Embryonic facial prominence (tissue), 1 donor: ENCODE results near the gene RFX7.

Experiments
- DNase-seq: peaks from one replicate; pipeline ENCODE4 v3.0.0-alpha.2; 2016; ENCODE audit errors: extremely low spot score

The RFX7 gene

DNA sequence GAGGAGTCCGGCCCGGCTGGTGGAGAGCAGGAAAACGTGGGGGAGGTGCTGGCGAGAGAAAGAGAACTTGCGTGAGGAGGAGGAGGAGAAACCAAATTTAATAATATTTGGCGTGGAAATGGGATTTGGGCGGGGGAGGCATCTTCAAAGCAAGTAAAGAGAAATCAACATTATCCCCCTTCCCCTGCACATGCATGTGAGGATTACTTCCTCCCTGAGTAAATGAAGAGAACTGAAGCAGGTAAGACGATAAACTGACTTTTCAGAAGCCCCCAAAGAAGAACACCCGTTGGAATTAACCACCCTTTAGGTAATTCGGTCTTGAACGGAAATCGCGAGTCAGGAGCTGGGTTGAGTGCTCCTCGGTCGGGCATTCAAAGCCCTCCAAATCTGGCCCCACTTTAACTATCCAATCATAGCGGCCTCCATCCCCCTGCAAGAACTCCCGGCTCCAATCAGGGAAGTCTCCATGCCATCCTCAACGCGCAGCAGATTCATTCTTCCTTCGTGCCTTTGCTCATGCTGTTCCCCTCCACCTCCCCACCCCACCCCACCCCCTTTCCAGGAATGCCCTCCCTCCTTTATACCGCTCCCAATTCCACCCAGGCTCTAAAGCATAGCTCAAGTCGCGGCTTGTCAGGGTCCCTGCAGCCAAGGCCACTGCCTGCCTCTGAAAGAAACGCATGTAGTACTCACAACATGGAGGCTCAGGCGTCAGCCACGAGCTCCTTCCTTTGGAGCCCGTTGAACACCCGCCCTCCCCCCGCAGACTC lies 545 bp upstream of the RFX7 start:
- DNase-seq: peak; percentile 61

DNA sequence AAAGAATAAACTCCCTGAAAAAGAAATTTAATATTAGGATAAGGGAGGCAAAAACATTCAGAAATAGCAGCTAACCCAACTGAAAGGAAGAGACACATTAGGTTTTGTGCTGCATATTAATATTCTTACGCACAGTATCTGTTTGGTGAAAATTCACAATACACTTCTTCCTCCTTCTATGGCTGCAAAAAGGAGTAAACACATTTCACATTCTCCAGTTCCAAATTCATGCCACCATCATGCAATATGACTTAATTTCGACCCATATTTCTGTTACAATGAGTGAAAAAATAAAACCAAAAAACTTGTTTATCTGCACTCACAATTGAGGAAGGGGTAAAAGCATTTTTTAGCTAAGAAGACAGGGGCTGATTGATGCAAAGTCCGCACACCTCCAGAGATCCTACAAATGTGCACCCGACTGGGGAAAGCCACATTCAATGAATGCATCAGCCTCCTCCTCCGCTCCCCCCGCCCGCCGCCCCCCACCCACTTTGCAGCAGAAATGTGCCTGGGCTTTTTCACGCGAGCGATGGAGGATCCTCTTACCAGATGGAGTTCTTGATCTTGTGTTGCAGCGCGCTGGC lies 1.0 kb downstream of the RFX7 start:
- no peak for DNase-seq

DNA sequence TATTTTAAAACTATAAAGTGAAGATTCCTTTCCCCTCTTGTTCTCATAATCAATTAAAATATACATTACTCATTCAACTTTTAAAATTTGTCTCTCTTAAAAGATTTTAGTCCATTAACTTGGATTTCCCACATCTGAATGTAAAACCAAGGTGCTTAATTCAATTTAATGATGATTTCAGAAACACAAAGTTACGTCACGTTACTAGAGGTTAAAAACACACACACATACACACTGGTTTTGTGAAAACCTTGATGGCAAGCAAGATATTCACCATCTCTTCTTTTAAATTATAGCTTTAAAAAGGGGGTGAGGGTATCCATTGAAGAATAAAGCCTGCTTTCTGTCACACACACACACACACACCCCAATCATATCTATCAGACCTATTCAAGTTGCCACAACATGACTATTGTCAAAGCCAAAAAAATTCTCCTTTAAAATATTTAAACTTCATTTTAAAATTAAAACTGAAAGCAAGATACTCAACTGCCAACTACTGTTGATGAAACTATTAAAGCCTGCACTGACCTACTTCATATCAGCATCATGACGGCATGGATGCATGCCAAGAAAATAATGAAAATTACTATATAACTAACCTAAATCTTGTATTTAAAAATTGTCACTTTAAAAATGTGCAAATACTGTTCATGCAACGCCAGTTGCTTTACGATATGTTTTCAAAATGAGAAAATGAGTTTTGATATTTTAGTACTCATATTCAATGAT lies 2.1 kb downstream of the RFX7 start:
- no peak for DNase-seq

DNA sequence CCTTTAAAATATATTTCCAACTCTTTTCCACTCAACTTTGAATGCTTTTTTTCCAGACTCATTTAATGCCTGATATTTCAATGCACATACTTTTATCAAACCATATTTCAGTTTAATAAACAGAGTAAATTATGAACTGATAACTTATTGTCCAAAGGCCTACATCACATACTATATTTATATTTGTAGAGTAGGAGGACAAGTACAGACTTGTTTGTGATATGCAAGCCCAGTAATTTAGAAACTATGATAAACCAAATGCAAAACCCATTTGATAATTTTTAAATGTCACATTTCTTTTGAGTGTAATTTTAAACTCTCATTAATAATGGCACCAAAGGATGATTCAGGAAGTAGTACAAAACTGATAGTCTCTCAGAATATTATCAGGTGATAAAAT lies 3.3 kb downstream of the RFX7 start:
- DNase-seq: no peak

DNA sequence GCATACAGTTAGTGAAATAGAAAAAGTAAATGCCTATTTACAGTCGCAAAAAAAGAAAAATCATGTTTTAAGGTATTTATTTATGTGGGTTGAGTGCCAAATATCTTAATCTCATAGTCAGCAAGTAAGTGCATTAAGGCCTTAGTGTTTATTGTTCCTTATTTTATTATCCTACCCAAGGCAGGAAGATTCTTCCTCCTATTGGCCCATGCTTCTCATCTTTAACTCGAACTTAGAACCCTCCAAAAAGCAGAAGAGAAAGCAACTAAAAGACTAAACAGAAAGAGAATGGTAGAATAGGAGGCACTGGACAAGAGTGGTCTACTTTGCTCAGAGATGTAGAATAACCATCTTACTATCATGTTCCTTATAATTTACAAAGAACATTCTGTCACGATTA lies 7.5 kb downstream of the RFX7 start:
- no peak for DNase-seq

DNA sequence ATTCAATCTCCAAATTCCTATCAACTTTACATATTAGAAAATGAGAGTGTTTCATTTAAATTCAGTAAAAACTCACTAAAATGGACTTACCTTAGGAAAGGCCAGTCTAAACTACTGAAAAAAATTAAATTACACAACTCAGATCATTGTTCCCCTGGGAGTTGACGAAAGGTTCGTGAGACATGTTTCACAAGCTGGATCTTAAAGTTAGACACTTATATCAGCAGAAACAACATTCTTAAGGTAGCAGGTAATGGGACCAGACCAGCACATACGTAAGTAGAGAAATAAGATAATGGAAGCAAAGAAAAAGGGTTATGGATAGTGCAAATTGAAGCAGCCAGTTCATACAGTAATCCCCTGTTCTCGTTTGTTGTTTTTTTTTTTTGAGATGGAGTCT lies 8.9 kb downstream of the RFX7 start:
- DNase-seq: no peak

DNA sequence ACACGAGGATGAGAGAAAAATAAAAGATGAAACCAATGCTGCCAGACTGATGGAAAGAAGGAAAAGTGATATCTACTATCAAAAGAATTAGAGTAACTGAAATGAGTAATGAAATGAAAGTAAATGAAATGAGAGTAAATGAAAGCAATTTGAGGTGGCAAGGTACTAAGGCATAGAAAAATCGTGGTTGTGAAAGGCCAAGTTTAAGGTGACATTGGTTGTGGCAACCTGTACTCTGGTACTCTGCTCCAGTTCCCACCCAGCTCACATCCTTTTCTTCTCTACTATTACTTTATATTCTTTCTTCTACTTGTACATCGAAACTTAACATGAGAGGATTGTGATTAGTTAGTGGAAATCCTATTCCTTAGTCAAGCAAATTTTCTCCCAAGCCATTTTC lies 10.1 kb downstream of the RFX7 start:
- DNase-seq: no peak

DNA sequence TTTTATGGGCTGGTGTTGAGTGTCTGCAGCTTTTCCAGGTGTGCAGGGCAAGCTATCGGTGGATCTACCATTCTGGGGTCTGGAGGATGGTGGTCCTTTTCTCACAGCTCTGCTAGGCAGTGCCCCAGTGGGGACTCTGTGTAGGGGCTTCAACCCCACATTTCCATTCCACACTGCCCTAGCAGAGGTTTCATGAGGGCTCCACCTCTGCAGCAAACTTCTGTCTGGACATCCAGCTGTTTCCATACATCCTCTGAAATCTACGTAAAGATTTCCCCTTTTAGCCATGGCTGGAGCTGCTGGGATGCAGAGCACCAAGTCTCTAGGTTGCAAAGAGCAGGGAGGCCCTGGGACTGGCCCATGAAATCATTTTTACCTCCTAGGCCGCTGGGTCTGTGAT lies 11.6 kb downstream of the RFX7 start:
- DNase-seq: no peak

DNA sequence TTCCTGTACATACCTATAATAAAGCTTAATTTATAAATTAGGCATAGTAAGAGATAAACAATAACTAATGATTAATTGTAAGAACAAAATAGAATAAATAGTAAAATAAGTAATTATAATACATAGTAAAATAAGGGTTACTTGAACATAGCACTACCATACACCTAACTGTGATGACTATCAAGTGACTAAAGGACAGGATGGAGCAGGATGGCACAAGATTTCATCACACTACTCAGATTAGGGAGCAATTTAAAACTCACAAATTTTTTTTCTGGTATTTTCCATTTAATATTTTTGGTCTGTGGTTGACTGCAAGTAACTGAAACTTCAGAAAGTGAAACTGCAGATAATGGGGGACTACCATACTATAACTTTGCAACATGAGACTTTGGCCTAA lies 14.8 kb downstream of the RFX7 start:
- DNase-seq: no peak

DNA sequence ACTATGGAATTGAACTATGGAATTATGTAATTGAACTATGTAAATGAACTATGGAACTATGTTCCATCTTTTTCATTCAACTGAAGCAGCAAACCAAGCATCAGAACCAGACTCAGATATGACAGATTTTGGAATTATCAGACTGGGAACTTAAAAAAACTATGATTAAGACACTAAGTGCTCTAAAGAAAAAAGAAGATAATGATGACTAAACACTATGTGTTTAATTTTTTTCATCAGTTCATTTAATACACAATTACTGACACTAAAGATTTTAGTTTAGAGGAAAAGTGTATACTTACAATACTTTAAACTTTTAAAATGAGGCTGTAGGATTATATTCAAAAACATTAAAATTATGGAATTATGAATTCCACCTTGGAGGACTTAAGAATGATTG lies 15.3 kb downstream of the RFX7 start:
- DNase-seq: no peak

DNA sequence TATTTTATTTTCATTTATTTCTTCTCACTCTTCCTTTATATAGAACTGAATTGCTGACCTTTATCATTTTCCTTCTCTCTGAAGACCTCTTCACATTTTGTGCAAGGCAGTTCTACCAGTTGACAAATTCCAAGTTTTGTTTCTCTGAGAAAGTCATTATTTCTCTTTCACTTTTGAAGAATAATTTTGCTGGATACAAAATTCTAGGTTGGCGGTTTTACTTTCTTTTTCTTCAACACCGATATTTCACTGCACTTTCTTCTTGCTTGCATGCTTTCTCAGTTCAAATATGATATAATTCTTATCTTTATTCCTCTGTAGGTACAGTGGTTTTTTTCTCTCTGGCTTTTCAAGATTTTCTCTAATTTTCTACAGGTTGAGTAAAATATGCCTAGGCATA lies 15.9 kb downstream of the RFX7 start:
- DNase-seq: no peak

DNA sequence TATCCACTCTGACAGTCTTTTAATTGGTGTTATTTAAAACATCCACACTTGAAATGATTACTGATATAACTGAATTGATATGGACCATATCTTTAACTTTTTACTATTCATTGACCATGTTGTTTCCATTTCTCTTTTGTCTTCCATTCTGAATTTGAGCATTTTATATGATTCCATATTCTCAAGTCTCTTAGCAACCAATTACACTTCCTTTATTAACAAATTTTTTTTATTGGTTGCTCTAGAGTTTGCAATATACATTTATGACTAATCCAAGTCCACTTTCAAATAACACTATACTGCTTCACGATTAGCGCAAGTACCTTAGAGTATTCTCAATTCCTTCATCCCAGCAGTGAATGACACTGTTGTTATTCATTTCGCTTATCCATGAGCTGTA lies 16.4 kb downstream of the RFX7 start:
- DNase-seq: no peak

DNA sequence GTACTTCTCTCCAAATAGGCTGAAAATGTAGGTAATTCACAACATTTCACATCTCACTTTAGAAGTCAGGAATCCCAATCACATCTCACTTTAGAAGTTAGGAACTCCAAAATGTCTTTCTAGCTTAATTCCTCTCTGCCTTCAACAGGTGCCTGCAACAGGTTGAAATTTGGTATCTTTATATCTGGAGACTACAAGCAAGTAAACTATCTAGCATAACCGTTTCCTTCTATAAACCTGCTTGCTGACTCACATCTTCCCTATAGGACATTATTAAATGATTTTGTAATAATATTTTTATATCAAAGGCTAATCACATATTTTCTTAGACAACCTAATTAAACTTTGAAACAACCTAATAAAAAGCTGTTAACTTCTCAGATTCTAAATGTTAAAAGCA lies 18.2 kb downstream of the RFX7 start:
- no peak for DNase-seq

DNA sequence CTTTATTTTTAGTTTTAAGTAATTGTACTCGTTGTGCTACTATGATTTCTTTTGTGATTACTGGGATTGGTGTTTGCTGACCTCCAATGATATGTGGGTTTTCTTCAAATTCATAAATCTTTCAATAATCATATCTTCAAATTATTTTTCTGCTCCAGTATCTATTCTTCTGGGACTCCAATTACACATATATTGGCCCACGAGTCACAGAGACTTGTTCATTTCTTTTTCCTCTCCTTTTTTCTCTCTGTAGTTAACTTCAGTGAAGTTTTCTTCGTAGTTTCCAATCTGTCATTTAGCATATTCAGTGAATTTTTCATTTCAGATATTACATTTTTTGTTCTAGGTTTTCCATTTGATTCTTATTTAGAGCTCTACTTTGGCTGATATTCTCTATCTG lies 21.4 kb downstream of the RFX7 start:
- DNase-seq: no peak

DNA sequence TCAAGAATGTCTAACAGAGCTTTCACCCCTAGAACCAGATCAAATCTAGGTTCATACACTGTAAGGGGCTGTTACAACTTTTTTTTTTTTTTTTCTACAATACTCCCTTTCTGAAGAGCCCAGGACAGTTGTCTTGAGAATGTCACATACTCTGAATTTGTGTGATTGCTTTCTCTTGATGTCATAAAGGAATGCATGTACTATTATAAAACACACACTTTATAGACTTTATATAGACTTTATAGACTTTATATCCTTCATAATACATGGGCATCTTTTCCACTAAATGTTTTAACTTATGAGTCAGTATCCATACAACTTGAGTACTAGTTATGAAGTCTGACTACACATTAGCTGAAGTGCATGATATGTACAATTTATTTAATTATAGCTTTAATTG lies 26.3 kb downstream of the RFX7 start:
- no peak for DNase-seq

DNA sequence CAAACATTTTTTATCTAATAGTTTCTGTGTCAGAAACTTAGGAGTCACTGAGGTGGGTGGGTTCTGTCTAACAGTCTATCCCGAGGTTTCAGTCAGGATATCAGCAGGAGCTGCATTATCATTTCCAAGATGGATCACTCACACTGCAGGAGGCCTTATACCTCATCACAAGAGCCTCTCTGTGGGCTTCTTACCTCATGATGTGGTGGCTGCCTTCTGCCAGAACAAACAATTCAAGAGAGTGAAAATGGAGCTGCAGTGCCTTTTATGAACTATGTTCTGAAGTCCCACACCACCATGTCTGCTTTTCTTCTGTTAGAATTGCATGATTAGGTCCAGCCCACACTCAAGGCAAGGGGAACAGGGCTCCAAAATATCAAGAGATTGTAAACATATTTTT lies 27.9 kb downstream of the RFX7 start:
- no peak for DNase-seq

DNA sequence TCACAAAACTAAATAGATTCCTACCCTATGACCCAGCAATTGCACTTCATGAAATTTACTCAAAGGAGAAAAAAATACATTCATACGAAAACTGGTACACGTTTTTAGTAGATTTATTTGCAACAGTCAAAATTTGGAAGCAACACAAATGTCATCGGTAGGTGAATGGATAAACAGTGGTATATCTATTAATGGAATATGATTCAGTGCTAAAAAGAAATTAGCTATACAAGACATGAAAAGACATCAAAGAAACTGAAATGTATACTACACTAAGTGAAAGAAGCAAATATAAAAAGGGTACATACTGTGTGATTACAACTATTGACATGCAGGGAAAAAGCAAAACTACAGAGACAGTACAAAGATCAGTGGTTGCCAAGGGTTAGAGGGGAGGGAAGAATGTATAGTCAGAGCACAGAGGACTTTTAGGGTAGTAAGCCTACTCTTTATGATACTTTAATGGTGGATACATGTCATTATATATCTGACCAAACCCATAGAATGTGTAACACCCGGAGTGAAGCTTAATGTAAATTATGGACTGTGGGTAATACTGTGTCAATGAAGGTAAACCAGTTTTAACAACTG lies 31.6 kb downstream of the RFX7 start:
- no peak for DNase-seq

DNA sequence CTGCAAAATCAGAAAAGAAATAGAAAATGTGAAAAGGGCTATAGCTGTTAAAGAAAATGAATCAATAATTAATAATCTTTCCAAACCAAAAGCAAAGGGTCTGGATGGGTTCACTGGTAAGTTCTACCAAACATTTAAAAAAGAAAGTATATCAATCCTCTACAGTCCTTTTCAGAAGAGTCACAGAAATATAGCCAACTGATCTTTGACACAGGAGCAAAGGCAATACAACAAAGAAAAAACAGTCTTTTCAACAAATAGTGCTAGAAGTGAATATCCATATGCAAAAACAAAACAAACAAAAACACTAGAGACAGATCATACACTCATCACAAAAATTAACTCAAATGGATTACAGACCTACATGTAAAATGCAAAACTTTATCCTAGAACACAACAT lies 32.6 kb downstream of the RFX7 start:
- DNase-seq: no peak

DNA sequence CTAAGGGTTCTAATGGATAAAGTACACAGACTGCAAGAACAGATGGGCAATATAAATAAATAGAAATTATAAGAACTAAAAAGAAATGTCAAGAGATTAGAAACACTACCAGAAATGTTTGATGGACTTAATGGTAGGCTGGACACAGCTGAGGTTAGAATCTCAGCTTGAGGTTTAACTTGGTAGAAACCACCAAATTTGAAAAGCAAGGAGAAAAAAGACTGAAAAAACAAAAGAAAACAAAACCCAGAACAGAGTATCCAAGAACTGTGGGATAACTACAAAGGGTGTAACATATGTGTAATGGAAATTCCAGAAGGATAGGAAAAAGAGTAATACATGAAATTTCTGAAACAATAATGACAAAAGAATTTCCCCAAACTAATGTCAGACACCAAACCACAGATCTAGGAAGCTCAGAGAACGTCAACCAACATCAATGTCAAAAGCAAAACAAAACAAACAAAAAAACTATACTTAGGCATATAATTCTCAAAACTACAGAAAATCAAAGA lies 35.0 kb downstream of the RFX7 start:
- DNase-seq: no peak

DNA sequence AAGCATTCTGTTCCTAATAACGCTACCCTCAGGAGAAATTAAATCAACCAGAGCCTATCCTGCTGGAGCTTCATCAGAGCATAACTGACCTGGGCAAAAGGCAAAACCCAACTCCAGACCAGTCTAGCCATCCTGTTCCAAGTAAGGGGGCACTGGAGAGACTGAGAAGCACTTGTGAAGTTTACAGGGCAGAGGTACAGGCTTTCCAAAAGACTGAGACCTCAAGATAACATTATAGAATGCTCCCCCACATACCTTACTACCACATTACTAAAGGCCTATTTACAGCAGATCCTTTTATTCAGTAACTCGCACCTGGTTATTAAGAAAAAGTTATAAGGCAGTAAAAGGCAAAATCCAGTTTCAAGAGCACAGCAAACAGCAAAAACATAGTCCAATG lies 35.5 kb downstream of the RFX7 start:
- DNase-seq: no peak

DNA sequence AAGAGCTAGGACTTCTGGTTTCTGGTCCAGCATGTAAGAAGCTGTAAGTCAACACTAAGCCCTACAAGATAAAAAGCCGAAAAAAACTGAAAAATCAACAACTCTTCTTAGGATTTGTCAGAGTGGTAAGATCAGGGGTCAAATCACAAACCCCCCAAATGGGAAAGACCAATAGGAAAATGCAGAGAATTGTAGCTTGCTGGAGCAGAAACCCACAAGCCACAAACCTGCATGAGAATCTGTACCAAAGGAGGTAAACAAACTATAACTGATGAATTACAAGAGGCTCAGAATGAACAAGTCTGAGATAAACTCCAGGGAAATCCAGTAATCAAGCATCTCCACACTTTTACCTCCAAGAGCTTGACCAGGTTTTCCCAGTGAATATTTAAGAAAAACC lies 36.0 kb downstream of the RFX7 start:
- no peak for DNase-seq

DNA sequence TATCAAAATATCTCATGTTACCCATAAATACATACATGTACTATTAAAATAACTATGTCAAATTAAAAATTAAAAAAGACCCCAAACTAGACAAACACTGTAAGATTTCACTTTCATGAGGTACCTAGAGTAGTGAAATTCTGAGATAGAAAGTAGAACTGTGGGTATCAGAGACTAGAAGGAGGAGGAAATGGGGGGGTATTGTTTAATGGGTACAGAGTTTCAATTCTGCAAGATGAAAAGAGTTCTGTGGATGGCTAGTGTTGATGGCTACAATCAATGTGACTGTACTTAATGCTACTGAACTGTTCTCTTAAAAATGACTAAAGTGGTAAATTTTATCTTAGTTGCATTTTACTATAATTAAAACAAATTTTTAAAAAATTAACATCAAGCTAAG lies 36.6 kb downstream of the RFX7 start:
- DNase-seq: no peak
